Psoas muscle (tissue), 8 donors: Measurements from ENCODE around the gene KCNC4. TPM values are rescaled to one million over a fixed set of nuclear protein-coding genes. Genes with fewer than 3 reads are reported as not detected.

ENCODE experiments used
- ATAC-seq, 4 donors: fragments of 200-7000 bp; cut with Tn5 transposase; one replicate each; pipeline ENCODE4 v1.9.1; 2020; ENCODE audit warnings: moderate library complexity in 3 of 4, mild to moderate bottlenecking in 2 of 4
- DNase-seq, 2 donors: peaks; one replicate each; pipeline ENCODE4 v3.0.0-alpha.2; 2020
- H3K27ac ChIP-seq: fragments of 200-600 bp; one replicate; pipeline ENCODE4 v1.8.0; 2022
- H3K27me3 ChIP-seq, 3 donors: fragments of 200-600 bp in 1 of 3; one replicate each; pipeline versions ENCODE4 v1.6.1 to v1.8.0; 2013 to 2022; ENCODE audit warnings: low read length in 2 of 3, mild to moderate bottlenecking in 2 of 3, moderate library complexity in 1 of 3; ENCODE audit not compliant: insufficient read depth in 3 of 3
- H3K36me3 ChIP-seq, 2 donors: fragments of 200-600 bp in 1 of 2; one replicate each; pipeline versions ENCODE4 v1.6.1 to v1.8.0; 2013 to 2022; ENCODE audit warnings: low read depth in 1 of 2, mild to moderate bottlenecking in 1 of 2, moderate library complexity in 1 of 2; ENCODE audit not compliant: insufficient read depth in 1 of 2
- H3K4me1 ChIP-seq: fragments of 200-600 bp; one replicate; pipeline ENCODE4 v1.8.0; 2022
- H3K4me3 ChIP-seq: fragments of 200-600 bp; one replicate; pipeline ENCODE4 v1.8.0; 2022; ENCODE audit warnings: mild to moderate bottlenecking
- H3K9me3 ChIP-seq: fragments of 200-600 bp; one replicate; pipeline ENCODE4 v1.8.0; 2022
- WGBS, 3 donors: extraction: QIAGEN DNeasy Blood & Tissue Kit; methylation state at CpG; one replicate each; pipeline versions ENCODE4 v1.1.6 to v1.1.7; 2013; 5-methylcytosine and 5-hydroxymethylcytosine counted together
- intact Hi-C, 2 donors: fragments of 100-400 bp; cut with DNase I; formaldehyde crosslinking; loops; one replicate each; pipeline versions ENCODE4 v1.11.0 to v1.14.2; 2022
- long read RNA-seq, 2 donors: library from polyadenylated mRNA; unstranded; transcript quantifications; one replicate each; pipeline ENCODE4 v2.0.0, GENCODE V29; 2021
- polyA plus RNA-seq, 3 donors: library from polyadenylated mRNA; stranded (reverse); fragments of 200-250 nt; gene quantifications; one replicate each; pipeline ENCODE4 v1.2.3, GENCODE V29; 2013
- total RNA-seq, 4 donors: library from RNA; stranded (reverse); fragmentation: NEBNext Ultra II Directional in 2 of 4; extraction: Animal tissue kit (Norgen Biotek cat#: 25700) in 2 of 4; gene quantifications; one replicate each; pipeline versions ENCODE4 v1.2.1 to v1.2.4, GENCODE V29; 2021 to 2023
- TF ChIP-seq, protein P1 (sequence below): fragments of 200-600 bp; IDR thresholded peaks from one replicate; pipeline ENCODE4 v1.8.0; 2022; ENCODE audit warnings: antibody characterized with exemption
- donor health status: healthy with polysubstance abuse.
- donor health status: DM: no; HTN: no; CAD: no; lungs with moderate emphysema.
- donor health status: Bipolar disorder and iron deficiency.
- donor health status: healthy.
- donor health status: DM: yes; HTN: yes; CAD: no.
- donor health status: DM: no; HTN: no; CAD: no.
- donor health status: DM: no; HTN: no; CAD: no.
- donor health status: DM: yes; HTN: yes; CAD: no.

KCNC4 gene
- 10 to 100 TPM in 1 of 4 donors, 1 to 10 TPM in 3; 5.1 to 14.5 (median 5.9) TPM for total RNA-seq
- 1 to 10 TPM; 2.4 to 9.2 (median 3.1) TPM for polyA plus RNA-seq
- long read RNA-seq, donor 1, full-length matches to known transcripts = 3 of 4 reads
- long read RNA-seq, donor 1, partial matches to known transcripts = 0 of 4 reads
- long read RNA-seq, donor 1, other reads (novel, unspliced or antisense) = 1 of 4 reads
- long read RNA-seq, donor 2, full-length matches to known transcripts = 14 of 19 reads
- long read RNA-seq, donor 2, partial matches to known transcripts = 0 of 19 reads
- long read RNA-seq, donor 2, other reads (novel, unspliced or antisense) = 5 of 19 reads

DNA sequence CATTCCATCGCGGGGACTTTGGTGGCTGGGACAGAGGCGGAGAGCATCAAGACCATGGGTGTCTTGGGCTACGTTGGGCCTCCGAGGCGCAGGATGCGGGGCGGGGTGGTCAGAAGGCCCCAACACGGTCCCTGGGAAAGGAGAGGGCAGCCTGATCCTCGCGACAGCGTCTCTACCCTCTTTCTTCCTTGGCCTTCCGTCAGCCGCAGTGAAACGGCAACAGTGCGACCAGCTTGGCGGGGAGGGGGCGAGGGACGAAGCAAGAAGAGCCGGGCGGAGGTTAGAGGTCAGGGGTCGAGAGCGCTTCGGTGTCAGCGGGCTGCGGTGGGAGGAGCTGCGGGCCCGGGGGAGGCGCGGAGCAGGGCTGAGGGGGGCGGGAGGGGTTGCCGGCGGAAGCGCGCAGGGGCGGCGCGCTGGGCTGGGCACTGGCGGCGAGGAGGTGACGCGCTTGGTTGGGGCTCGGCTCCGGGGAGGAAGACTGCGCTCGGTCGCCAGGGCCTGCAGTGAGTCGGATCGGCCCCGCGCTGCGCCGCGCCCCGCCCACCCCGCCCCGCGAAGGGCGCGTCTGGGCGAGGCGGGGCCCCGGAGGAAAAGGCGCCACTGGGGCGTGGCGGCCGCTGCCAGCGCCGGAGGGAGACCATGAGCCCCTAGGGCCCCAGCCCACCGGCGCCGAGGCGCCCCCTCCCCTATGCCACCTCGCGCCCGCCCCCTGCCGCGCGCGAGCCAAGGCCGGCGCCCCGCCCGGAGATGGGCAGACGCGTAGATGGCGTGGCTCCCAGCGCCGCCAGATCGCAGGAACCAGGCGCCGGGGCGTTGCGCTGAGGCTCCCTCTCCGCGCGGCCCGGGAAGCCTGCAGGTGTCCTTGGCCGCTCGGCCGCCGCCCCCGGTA, at the start of gene KCNC4:
Gene KCNC4 (plus strand): TSS at position 600 of the 889 bp plus-strand sequence. CDS start 1,186 bp downstream, outside the sequence.
- H3K4me3 ChIP-seq = peak within 1 kb of the TSS; percentile 72
- TF ChIP-seq, protein P1, sequence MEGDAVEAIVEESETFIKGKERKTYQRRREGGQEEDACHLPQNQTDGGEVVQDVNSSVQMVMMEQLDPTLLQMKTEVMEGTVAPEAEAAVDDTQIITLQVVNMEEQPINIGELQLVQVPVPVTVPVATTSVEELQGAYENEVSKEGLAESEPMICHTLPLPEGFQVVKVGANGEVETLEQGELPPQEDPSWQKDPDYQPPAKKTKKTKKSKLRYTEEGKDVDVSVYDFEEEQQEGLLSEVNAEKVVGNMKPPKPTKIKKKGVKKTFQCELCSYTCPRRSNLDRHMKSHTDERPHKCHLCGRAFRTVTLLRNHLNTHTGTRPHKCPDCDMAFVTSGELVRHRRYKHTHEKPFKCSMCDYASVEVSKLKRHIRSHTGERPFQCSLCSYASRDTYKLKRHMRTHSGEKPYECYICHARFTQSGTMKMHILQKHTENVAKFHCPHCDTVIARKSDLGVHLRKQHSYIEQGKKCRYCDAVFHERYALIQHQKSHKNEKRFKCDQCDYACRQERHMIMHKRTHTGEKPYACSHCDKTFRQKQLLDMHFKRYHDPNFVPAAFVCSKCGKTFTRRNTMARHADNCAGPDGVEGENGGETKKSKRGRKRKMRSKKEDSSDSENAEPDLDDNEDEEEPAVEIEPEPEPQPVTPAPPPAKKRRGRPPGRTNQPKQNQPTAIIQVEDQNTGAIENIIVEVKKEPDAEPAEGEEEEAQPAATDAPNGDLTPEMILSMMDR = no peak
- DNase-seq (peak; percentile 91 to 93), ATAC-seq (peak; percentile 78 to 87 (median 84))
- no peaks in the 10 kb centered on the region for H3K36me3 ChIP-seq
- H3K27me3 ChIP-seq = peaks cover 0 to 18% (median 3%) of the 10 kb centered on the region in 3 donors
- H3K27ac ChIP-seq = peak within 1 kb of the TSS; percentile 67
- intact Hi-C loops = loop anchor here in 1 of 2 donors (10.0 kb wide), 1 partner anchor 285 kb away; no protein-coding TSS in a partner anchor
- H3K4me1 ChIP-seq = no peaks in the 10 kb centered on the region
- no peaks in the 10 kb centered on the region for H3K9me3 ChIP-seq
- 3 to 7% (median 3%) methylated on average over 42 to 103 of the region's 103 CpGs for WGBS, 3 donors

- intact Hi-C loops = no loop called here
- Histone ChIP-seq H3K36me3 (no peaks in the 10 kb centered on the region), H3K4me3 (no peak overlapping the region), H3K4me1 (no peaks in the 10 kb centered on the region), H3K27me3 (peaks cover 0 to 12% (median 5%) of the 10 kb centered on the region in 3 donors), H3K9me3 (no peaks in the 10 kb centered on the region), H3K27ac (no peak overlapping the region)
- WGBS, 3 donors = 64 to 68% (median 65%) methylated on average over 10 of the region's 10 CpGs
- TF ChIP-seq, protein P1 = no peak
- DNase-seq (no peak), ATAC-seq (no peak)
Observed at GRCh38 chr1:110160538-110161100, 49.5 kb upstream of the KCNC4 start.

GRCh38 chr1:110161165-110161564, 48.9 kb upstream of the KCNC4 start:
- no peak for ATAC-seq
- Histone ChIP-seq H3K27me3 (peaks cover 0 to 12% (median 5%) of the 10 kb centered on the region in 3 donors), H3K4me1 (no peaks in the 10 kb centered on the region), H3K36me3 (no peaks in the 10 kb centered on the region), H3K9me3 (no peaks in the 10 kb centered on the region), H3K27ac (no peak overlapping the region), H3K4me3 (no peak overlapping the region)
- 78 to 86% (median 83%) methylated on average over 3 of the region's 3 CpGs for WGBS, 3 donors
- TF ChIP-seq, protein P1 = no peak
- intact Hi-C loops = no loop called here
- no peak for DNase-seq

DNA sequence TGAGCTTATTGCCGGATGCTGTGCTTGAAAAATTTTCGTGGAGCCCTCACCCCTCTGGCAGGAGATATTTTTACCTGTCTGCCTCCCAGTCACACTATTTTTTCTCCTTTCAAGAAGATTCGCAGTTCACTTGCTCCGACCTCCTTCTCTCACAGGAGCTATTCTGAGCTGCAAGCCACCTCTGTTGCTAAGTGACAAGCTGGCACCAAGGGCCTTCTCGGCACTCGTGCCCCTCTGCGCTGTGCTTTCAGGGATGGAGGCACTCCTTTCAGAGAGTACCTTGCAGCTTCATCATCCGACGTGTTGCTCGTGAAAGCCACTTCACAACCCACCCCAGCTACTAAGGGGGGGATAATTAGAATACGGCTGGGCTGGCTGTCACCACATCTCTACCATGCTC, 48.3 kb upstream of the KCNC4 start:
- H3K9me3 ChIP-seq = no peaks in the 10 kb centered on the region
- no peak overlapping the region for H3K4me3 ChIP-seq
- TF ChIP-seq, protein P1 = no peak
- H3K4me1 ChIP-seq = no peaks in the 10 kb centered on the region
- no peak for DNase-seq
- no peak overlapping the region for H3K27ac ChIP-seq
- ATAC-seq = no peak
- H3K27me3 ChIP-seq = peaks cover 0 to 9% (median 5%) of the 10 kb centered on the region in 3 donors
- intact Hi-C loops = no loop called here
- H3K36me3 ChIP-seq = no peaks in the 10 kb centered on the region
- 74 to 83% (median 78%) methylated on average over 11 of the region's 11 CpGs for WGBS, 3 donors
